ENCODE measurements around the gene HK2.

DNA sequence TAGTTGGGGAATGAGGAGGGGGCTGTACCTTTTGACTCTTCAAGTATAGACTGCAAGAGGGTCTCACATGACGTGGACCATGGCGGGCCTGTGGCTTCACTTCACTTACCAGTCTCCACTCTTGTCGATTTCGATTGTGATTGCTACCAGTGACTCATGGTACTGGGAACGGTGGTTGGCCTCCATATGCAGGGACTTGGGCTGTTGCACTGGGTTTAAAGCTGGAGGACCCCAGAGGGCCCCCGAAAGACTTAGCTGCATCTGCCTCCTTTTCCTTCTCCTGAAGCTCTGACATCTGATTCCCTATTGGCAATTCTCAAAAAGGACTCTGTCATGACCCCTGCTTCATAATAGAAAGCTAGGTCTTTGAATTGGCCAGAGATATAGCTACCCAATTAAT lies 43.4 kb downstream of the HK2 start:
- TF ChIP-seq POLR2A (IDR thresholded peaks at IDR 0.05; ENCODE audit: low read depth, low read length) (no peak), TAF1 (IDR thresholded peaks at IDR 0.05; ENCODE audit: low read depth, low read length) (no peak), POLR2AphosphoS5 (IDR thresholded peaks at IDR 0.05; ENCODE audit: low read depth, low read length) (no peak), SPI1 (IDR thresholded peaks at IDR 0.05; ENCODE audit: low read depth, low read length) (no peak)

Data from GM12891 (cell line).